Peyer's patch (tissue), 4 donors: ENCODE results near the gene DPRX. TPM values are rescaled to one million over a fixed set of nuclear protein-coding genes. Genes with fewer than 3 reads are reported as not detected.

Experiments used
- DNase-seq, 3 donors: peaks; one replicate each; pipeline ENCODE4 v3.0.0-alpha.2; 2017 to 2019
- H3K27ac ChIP-seq, 4 donors: fragments of 200-600 bp; sonication (generic); one replicate each; pipeline ENCODE4 v1.5.1; 2016 to 2019
- H3K27me3 ChIP-seq, 2 donors: fragments of 200-600 bp; sonication (generic); one replicate each; pipeline ENCODE4 v1.5.1; 2019
- H3K36me3 ChIP-seq, 3 donors: fragments of 200-600 bp; sonication (generic); one replicate each; pipeline ENCODE4 v1.5.1; 2016 to 2019
- H3K4me1 ChIP-seq, 4 donors: fragments of 200-600 bp; sonication (generic); one replicate each; pipeline ENCODE4 v1.5.1; 2016 to 2019
- H3K4me3 ChIP-seq, 4 donors: fragments of 200-600 bp; sonication (generic); 1 replicate in 3 of 4; 2 replicates in 1 of 4; pipeline ENCODE4 v1.5.1; 2016 to 2019; ENCODE audit warnings: mild to moderate bottlenecking in 1 of 4
- H3K9me3 ChIP-seq, 4 donors: fragments of 200-600 bp; sonication (generic); one replicate each; pipeline ENCODE4 v1.5.1; 2016 to 2019; ENCODE audit warnings: mild to moderate bottlenecking in 1 of 4
- CTCF ChIP-seq, 6 experiments: fragments of 450-650 bp in 4 of 6; fragments of 200-600 bp in 2 of 6; sonication (generic) in 1 of 6; IDR thresholded peaks; one replicate each; pipeline ENCODE4 v1.5.1; 2017 to 2019; ENCODE audit warnings: antibody characterized with exemption in 6 of 6, mild to moderate bottlenecking in 3 of 6, moderate library complexity in 1 of 6
- POLR2A ChIP-seq, 2 donors: fragments of 450-650 bp; IDR thresholded peaks; one replicate each; pipeline ENCODE4 v1.5.1; 2017; ENCODE audit warnings: antibody characterized with exemption in 2 of 2, mild to moderate bottlenecking in 2 of 2, moderate library complexity in 2 of 2
- total RNA-seq, 4 donors: library from RNA; depleted of rRNA; stranded (reverse); fragments of >200 nt; gene quantifications; one replicate each; pipeline ENCODE4 v1.1.0, GENCODE V29; 2016

Gene DPRX
- total RNA-seq, 4 donors from 2014 or later = not detected

GRCh38 chr19:53626976-53627375 lies 4.8 kb upstream of the DPRX start:
- no peak overlapping the region for H3K27ac ChIP-seq
- no peak for TF ChIP-seq POLR2A (IDR thresholded peaks at IDR 0.05)
- TF ChIP-seq CTCF (IDR thresholded peaks at IDR 0.05) = no peak
- H3K9me3 ChIP-seq = peaks cover 0 to 3% (median 0%) of the 10 kb centered on the region in 4 donors
- H3K36me3 ChIP-seq = no peaks in the 10 kb centered on the region
- DNase-seq = no peak
- H3K4me1 ChIP-seq = no peaks in the 10 kb centered on the region
- no peak overlapping the region for H3K4me3 ChIP-seq
- no peaks in the 10 kb centered on the region for H3K27me3 ChIP-seq

- H3K4me3 ChIP-seq = no peak overlapping the region
- no peak for DNase-seq
- no peaks in the 10 kb centered on the region for H3K27me3 ChIP-seq
- peaks cover 0 to 4% (median 0%) of the 10 kb centered on the region in 4 donors for H3K9me3 ChIP-seq
- no peaks in the 10 kb centered on the region for H3K36me3 ChIP-seq
- H3K4me1 ChIP-seq = no peaks in the 10 kb centered on the region
- H3K27ac ChIP-seq = no peak overlapping the region
- no peak for TF ChIP-seq CTCF (IDR thresholded peaks at IDR 0.05)
- TF ChIP-seq POLR2A (IDR thresholded peaks at IDR 0.05) = no peak
These were observed 3.0 kb downstream of the DPRX start for GRCh38 chr19:53634768-53635167.

GRCh38 chr19:53639471-53639870 lies 7.7 kb downstream of the DPRX start:
- TF ChIP-seq CTCF (IDR thresholded peaks at IDR 0.05) = no peak
- no peak for TF ChIP-seq POLR2A (IDR thresholded peaks at IDR 0.05)
- no peak for DNase-seq
- H3K4me3 ChIP-seq = no peak overlapping the region
- H3K27ac ChIP-seq = no peak overlapping the region
- peaks cover 0 to 4% (median 0%) of the 10 kb centered on the region in 4 donors for H3K9me3 ChIP-seq
- H3K36me3 ChIP-seq = no peaks in the 10 kb centered on the region
- H3K4me1 ChIP-seq = no peaks in the 10 kb centered on the region
- no peaks in the 10 kb centered on the region for H3K27me3 ChIP-seq

- H3K9me3 ChIP-seq = no peaks in the 10 kb centered on the region
- DNase-seq = no peak
- H3K36me3 ChIP-seq = no peaks in the 10 kb centered on the region
- no peaks in the 10 kb centered on the region for H3K4me1 ChIP-seq
- H3K4me3 ChIP-seq = no peak overlapping the region
- no peaks in the 10 kb centered on the region for H3K27me3 ChIP-seq
- H3K27ac ChIP-seq = no peak overlapping the region
- TF ChIP-seq CTCF (IDR thresholded peaks at IDR 0.05) (no peak), POLR2A (IDR thresholded peaks at IDR 0.05) (no peak)
These were observed 10.7 kb downstream of the DPRX start for GRCh38 chr19:53642381-53643099.

- Histone ChIP-seq H3K27me3 (no peaks in the 10 kb centered on the region), H3K36me3 (no peaks in the 10 kb centered on the region)
- no peak for DNase-seq
These were observed 12.4 kb downstream of the DPRX start for GRCh38 chr19:53644061-53644816.

More at GRCh38 chr19:53644061-53644816, 12.4 kb downstream of the DPRX start:
- TF ChIP-seq POLR2A (IDR thresholded peaks at IDR 0.05) (no peak), CTCF (IDR thresholded peaks at IDR 0.05) (no peak)
- peaks cover 0 to 8% (median 0%) of the 10 kb centered on the region in 4 donors for H3K9me3 ChIP-seq
- no peak overlapping the region for H3K27ac ChIP-seq
- no peak overlapping the region for H3K4me3 ChIP-seq
- H3K4me1 ChIP-seq = no peaks in the 10 kb centered on the region
